WTC11 (cell line): Measurements from ENCODE around the gene ABHD12.

Source experiments
- AR ChIP-seq: fragments of 250-450 bp; sonication (Bioruptor Pico); IDR thresholded peaks from 2 replicates; pipeline ENCODE4 v1.9.0; 2021; ENCODE audit warnings: mild to moderate bottlenecking
- CTCF ChIP-seq: fragments of 200-600 bp; IDR thresholded peaks from 2 replicates; pipeline ENCODE4 v1.8.0; 2022; ENCODE audit warnings: antibody characterized with exemption
- FOXP1 ChIP-seq: sonication (generic); formaldehyde crosslinking; IDR thresholded peaks from 2 replicates; pipeline ENCODE4 v1.8.0; 2022; ENCODE audit warnings: missing genetic modification reagents, mild to moderate bottlenecking, moderate library complexity, borderline replicate concordance
- ZNF138 ChIP-seq: sonication (generic); formaldehyde crosslinking; conservative IDR thresholded peaks from 2 replicates; pipeline ENCODE4 v1.8.1; 2022; ENCODE audit warnings: mild to moderate bottlenecking, moderate library complexity, missing genetic modification reagents
- ZSCAN18 ChIP-seq: fragments of 250-450 bp; sonication (Bioruptor Pico); IDR thresholded peaks from 2 replicates; pipeline ENCODE4 v2.1.2; 2022; ENCODE audit warnings: mild to moderate bottlenecking, moderate library complexity

GRCh38 chr20:25389401-25389857 is 1.2 kb downstream of the ABHD12 start:
- TF ChIP-seq AR (CRISPR knock-in tag): no peak
- TF ChIP-seq CTCF: no peak
- TF ChIP-seq ZSCAN18 (CRISPR knock-in tag): no peak
- TF ChIP-seq FOXP1: no peak
- no peak for TF ChIP-seq ZNF138 (CRISPR knock-in tag)
